22Rv1 (cell line): ENCODE results near the gene BRME1.

ENCODE experiments used
- H3K27ac ChIP-seq: fragments of 450-650 bp; 2 replicates; pipeline ENCODE4 v1.5.1; 2017
- ZFX ChIP-seq: fragments of 450-650 bp; IDR thresholded peaks from 2 replicates; pipeline ENCODE4 v1.6.1; 2017; ENCODE audit warnings: antibody characterized with exemption, borderline replicate concordance
- TF ChIP-seq, protein P1 (sequence below): fragments of 450-650 bp; IDR thresholded peaks from 2 replicates; pipeline ENCODE4 v1.5.1; 2017; ENCODE audit warnings: mild to moderate bottlenecking

Gene BRME1

DNA sequence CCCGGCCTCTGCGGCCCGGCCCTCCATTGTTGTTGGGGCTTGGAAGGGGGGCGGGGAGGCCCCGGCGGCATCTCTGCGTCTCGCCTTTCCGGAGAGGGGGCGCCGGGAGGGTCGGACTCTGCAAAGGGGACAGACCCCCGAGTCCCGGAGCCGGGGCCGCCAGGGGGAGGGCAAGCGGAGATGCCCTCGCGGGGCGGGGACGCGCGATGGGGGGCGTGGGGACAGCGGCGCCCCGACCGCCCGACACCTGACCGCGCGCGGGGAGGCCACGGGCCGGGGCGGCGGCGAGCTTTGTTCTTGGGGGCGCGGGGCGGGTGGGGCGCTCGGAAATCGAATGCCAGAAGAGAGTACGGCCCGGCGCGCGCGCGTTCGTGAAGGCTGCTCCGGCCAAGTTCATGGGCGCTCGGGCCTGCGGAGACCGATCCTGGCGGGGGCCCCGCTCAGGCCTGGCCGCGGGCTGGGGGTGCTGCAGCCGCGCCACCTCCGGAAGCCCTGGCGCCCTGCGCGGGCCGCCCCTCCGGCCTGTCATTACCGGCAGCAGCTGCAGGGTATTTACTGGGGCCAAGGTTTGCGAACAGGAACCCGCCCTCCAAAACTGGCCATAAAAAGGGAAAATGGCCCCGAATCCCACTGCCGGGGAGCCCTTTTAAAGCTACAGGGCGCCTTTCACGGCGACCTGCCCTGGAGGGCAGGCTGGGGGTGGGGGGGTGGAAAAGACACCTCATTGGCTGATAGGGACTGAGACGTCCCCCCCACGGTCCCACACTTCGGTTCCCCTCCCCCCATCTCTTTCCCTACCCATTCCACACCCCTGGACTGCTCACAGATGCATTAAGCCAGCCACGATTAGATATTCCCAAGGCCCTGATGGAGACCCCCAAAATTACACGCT, 40.1 kb downstream of the BRME1 start:
- no peak overlapping the region for H3K27ac ChIP-seq
- TF ChIP-seq ZFX: no peak
- TF ChIP-seq, protein P1, sequence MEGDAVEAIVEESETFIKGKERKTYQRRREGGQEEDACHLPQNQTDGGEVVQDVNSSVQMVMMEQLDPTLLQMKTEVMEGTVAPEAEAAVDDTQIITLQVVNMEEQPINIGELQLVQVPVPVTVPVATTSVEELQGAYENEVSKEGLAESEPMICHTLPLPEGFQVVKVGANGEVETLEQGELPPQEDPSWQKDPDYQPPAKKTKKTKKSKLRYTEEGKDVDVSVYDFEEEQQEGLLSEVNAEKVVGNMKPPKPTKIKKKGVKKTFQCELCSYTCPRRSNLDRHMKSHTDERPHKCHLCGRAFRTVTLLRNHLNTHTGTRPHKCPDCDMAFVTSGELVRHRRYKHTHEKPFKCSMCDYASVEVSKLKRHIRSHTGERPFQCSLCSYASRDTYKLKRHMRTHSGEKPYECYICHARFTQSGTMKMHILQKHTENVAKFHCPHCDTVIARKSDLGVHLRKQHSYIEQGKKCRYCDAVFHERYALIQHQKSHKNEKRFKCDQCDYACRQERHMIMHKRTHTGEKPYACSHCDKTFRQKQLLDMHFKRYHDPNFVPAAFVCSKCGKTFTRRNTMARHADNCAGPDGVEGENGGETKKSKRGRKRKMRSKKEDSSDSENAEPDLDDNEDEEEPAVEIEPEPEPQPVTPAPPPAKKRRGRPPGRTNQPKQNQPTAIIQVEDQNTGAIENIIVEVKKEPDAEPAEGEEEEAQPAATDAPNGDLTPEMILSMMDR: no peak

DNA sequence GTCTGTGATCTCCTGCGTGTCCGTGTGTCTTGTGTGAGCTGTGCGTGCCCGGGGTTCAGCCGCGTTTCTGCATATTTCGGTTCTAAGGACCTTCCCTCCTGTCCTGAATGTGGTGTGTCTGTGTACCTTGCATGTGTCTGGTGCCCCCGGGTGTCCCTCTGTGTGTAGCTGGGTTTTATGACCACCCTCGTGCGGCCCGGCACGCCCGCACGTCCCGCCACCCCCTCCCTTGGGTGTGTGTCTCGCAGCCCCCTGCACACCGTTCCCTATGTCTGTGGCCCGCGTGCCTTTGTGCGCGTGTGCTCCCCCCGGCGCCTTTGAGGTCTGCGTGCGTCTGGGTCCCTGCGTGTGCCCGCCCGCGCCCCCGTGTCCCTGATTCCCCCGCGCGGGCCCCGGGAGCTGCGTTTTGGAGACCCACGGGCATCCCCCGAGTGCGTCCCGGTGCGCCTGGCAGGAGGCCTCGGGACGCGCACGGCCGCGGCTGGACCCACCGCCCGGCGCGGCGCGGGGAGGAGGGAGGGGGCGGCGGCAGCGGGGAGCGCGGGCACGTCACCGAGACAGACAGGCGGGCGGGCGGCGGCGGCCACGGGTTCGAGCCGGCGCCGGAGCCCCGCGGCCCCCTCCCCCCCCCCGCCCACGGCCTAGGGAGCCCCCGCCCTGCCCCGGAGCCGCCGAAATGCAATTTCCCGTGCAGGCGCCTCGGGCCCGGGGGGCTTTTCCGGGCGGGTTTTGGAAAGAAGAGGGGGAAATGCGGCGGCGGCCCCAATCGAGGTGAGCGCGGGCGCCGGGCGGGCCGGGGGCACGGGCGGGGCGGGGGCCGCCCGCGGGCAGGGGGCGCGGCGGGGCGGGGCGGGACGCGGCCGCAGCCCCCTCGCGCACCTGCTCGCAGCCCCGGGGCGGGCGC, 41.0 kb downstream of the BRME1 start:
- no peak overlapping the region for H3K27ac ChIP-seq
- TF ChIP-seq, protein P1: no peak
- TF ChIP-seq ZFX: no peak

DNA sequence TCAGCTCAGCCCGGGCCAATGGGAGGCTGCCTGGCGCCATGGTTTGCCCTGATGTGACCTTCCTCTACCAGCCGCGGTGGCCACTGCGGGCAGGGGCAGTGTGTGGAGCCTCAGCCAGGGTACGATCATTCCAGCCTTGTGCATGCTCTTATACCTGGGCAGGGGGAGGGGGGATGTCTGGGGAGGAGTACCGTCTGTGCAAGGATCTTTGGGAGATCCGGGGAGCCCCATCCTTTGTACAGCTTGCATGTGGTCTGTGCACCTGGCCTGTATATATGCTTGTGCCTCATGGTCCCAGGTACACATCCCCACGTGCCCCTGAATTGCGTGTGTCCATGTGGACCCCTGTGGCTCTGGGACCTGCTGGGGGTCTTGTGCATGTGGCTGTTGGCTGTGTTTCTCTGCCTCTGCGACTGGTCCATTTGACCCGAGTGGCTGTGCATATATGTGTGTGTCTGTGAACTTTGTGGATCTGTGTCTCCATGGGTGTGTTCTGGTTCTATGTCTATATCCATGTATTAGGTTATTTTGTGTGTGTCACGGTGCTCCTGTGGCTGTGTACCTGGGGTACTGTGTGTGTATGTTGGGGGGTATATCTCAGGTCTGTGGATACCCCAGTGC, 41.8 kb downstream of the BRME1 start:
- H3K27ac ChIP-seq: no peak overlapping the region
- no peak for TF ChIP-seq ZFX
- TF ChIP-seq, protein P1: no peak

DNA sequence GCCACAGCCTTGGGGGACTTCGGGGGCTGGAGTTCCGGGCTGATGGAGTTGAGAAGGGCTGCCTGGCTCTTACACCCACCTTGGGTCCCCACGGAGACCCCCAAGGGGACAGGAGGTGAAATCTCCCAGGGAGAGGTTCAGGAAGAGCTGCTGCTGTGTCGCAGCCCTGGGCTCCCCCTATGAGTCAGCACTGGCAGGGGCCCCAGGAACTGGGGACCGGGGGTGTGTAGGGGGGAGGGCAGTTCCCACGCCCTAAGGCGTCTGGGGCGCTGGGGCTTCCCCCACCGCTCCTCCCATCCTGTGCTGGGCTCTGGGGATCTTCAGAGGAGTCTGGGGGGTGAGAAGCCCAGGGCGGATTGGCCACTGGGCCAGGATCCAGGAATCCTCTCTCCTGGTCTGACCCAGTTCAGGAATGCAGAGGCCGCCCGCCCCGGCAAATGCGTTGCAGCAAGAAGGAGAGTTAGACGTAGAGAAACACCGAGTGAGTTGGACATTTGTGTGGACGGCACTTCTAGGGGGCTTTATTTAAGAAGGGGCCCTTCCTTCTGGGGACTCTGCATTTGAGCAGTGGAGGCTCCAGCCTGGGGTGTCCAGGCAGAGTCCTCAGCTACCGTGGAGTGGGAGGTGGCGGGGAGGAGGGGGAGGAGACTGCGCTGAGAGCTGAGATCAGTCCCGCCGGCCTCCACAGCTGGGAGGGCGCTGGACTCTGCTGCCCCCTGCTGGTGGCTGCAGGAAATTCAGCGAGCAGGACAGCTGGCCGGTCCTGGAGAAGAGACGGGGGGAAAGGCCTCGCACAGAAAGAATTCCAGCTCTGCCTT, 44.0 kb downstream of the BRME1 start:
- 0 out of 2 replicates have a peak overlapping the region, but pooled peaks have one; percentile 7 for H3K27ac ChIP-seq
- no peak for TF ChIP-seq ZFX
- TF ChIP-seq, protein P1: peak; percentile 99

DNA sequence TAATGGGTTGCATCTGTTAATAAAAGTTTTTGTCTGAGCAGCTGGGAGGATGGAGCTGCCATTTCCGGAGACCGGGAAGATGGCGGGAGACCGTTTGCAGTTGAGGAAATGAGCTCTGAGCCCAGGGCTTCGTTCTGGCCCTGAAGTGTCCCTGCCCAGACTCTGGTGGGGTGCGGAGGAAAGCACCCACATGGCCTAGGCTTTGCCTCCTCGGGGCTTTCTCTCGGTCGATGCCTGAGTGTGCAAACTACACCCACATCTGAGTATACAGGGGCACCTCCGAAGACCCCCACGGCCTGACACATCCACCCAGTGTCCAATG, 44.6 kb downstream of the BRME1 start:
- no peak for TF ChIP-seq ZFX
- TF ChIP-seq, protein P1: no peak
- H3K27ac ChIP-seq: no peak overlapping the region

DNA sequence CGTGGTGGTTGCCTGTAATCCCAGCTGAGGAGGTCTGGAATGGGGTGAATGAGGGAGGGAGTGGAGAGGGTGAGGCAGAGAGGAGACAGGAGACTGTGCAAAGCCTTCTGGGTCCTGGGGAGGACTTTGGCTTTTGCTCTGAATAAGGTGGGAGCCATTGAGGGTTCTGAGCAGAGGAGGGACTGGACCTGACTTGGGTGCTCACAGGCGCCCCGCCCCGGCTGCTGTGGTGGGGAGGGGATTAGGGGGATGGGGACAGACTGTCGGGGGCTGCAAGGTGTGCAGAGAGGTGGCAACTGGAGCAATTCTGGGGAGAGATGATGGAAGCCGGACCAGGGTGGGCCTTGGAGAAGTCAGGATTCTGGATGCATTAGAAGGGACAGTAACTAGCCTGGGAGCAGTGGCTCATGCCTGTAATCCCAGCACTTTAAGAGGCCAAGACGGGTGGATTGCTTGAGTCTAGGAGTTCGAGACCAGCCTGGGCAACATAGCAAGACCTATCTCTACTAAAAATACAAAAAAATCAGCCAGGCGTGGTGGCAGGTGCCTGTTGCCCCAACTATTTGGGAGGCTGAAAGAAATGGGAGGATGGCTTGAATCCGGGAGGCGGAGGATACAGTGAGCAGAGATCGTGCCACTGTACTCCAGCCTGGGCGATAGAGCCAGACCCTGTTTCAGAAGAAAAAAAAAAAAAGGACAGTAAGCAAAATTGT, 45.1 kb downstream of the BRME1 start:
- TF ChIP-seq ZFX: no peak
- TF ChIP-seq, protein P1: no peak
- no peak overlapping the region for H3K27ac ChIP-seq
